T follicular helper cell (primary cell): ENCODE results near the gene ARL5B.
A peak's percentile ranks its signal among the peaks of the same experiment; 100 is the strongest.
"Not testable (repeated sequence)": the region's sequence is repeated elsewhere in the genome, so short reads cannot be mapped to it uniquely, and the experiment has no call there.

Experiments
- DNase-seq: peaks from one replicate; pipeline ENCODE4 v3.0.0-alpha.2; 2020; ENCODE audit warnings: low read depth
- total RNA-seq, 2 experiments: gene quantifications; one replicate each; lab custom pipeline; 2026; lab: John Stamatoyannopoulos, UW

ARL5B gene
- total RNA-seq = 43.4 to 67.5 reads per million in 2 experiments

DNA sequence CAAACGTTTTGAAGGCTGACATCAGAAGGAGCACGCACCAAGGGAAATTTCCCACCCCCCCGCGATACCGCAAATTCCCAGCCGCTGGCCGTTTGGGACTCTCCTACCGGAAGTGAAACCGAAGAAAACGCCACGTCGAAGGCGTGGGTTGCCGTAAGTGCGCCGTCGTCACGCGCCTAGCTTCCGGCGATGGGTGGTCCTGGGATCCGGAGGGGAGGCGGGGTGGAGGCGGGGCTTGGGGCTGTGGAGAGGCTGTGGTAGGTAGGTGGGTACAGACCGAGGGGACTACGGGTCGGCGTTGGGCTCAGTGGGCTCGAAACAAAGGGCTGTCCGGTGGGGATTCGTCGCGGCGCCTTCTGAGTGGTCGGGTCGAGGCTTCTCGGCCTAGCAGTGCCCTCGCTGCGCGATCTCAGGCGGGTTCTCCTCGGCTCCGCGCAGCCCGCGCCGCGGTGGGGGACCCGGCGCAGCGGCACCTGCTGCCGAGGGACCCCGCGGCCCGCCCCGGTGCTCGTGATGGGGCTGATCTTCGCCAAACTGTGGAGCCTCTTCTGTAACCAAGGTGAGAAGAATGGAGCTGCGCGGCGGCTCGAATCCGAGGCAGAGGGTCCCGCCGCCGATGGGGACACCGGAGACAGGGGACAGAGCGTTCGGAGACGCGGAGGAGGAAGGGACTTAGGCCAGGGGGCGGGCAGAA is at the start of gene ARL5B:
Gene ARL5B (plus strand): TSS at position 307 of the 694 bp plus-strand sequence. CDS start 207 bp downstream, at position 514.
- DNase-seq = peak; percentile 96

DNA sequence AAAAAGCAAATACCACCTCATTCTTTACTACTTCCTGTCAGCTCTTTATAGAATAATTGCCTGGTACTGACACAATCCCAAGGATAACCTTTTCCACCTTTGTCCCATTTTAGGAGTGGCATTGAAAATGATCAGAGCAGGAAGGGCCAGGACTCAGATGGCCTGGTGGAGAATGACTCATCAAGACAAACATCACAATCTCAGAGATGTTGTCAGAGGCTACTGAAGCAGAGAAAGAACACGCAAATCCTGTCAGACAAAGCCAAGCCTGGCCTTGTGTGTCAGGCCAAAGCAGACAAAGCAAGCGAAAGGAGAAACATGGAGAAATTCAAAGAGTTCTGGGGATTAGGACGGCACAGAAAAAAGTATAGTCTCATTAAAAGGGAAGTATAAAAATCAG is 48.7 kb upstream of the ARL5B start:
- DNase-seq = no peak

DNA sequence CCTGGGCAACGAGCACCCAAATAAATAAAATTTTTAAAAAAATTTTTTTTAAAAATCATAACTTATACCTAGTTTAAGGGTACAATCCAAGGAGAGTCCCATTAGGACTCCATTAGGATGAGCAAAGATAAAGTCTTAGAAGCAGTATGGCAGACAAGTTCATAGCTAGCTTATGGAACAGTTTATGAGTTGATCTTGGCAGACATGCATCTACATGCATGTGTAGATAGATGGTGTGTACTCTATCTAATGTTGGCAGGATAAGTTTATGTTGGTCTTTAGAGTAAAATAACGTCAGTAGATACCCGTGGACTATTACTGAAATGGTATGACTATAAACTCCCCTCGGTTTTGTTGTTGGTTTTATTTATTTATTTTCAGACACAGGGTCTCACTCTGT is 48.1 kb upstream of the ARL5B start:
- no peak for DNase-seq

- DNase-seq = no peak
Observed at GRCh38 chr10:18615618-18616017, 43.6 kb upstream of the ARL5B start.

- DNase-seq = no peak
Observed at GRCh38 chr10:18616337-18616736, 42.9 kb upstream of the ARL5B start.

GRCh38 chr10:18619016-18619415 is 40.2 kb upstream of the ARL5B start:
- DNase-seq = no peak

DNA sequence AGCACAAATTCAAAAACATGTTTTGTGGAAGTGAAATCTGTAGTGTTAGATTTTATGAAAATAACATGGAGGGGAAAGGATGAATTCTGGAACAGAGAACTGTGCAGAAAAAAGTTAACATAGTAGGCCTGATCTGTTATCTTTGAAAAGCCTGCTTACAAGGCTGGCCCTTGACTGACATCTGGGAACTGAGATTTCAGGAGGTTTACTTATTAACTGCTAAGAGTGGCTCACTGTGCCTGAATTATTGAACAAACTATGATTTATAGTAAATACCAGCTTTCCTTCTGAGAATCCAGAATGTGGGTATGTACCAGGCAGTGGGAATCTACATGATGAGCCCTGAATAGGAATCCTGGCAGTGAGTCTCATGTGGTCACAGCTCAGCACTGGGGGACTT is 38.4 kb upstream of the ARL5B start:
- DNase-seq = no peak

GRCh38 chr10:18623671-18624070 is 35.6 kb upstream of the ARL5B start:
- DNase-seq = not testable (repeated sequence)

GRCh38 chr10:18625886-18626285 is 33.3 kb upstream of the ARL5B start:
- DNase-seq = no peak

GRCh38 chr10:18627452-18628018 is 31.7 kb upstream of the ARL5B start:
- peak; percentile 54 for DNase-seq

- DNase-seq = not testable (repeated sequence)
Observed at GRCh38 chr10:18632500-18632899, 26.7 kb upstream of the ARL5B start.

- no peak for DNase-seq
Observed at GRCh38 chr10:18635995-18636394, 23.2 kb upstream of the ARL5B start.

- DNase-seq = not testable (repeated sequence)
Observed at GRCh38 chr10:18637400-18637799, 21.8 kb upstream of the ARL5B start.

GRCh38 chr10:18639719-18640118 is 19.5 kb upstream of the ARL5B start:
- DNase-seq = not testable (repeated sequence)

- DNase-seq = no peak
Observed at GRCh38 chr10:18647151-18647550, 12.1 kb upstream of the ARL5B start.

GRCh38 chr10:18647945-18648344 is 11.3 kb upstream of the ARL5B start:
- DNase-seq = no peak

- DNase-seq = no peak
Observed at GRCh38 chr10:18649364-18649959, 9.8 kb upstream of the ARL5B start.

DNA sequence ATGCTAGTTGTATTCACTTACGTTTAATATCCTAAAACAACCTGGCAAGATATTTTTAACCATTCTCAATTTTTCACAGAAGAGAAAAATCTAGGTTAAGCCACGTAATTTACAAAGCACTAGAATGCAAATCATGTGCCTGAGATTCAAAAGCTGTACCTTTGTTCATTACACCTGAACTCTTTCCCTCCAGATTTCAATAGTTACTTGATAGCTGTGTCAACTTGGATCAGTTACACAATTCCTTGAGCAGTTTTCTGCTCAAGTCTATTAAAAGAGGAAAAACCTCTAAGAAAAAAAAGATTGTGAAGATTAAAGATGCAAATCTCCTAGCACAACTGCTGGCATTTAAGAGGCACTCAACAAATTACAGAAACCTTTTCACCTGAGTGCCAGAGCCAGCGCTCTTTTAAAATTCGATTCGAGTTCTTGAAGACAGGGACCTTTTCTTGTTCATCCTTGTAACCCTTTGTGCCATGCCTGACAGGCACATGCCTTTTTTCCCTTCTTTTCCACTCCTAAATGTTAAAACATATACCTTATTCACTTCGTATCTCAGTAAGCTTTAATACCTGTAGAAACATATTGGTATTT is 8.7 kb upstream of the ARL5B start:
- no peak for DNase-seq

DNA sequence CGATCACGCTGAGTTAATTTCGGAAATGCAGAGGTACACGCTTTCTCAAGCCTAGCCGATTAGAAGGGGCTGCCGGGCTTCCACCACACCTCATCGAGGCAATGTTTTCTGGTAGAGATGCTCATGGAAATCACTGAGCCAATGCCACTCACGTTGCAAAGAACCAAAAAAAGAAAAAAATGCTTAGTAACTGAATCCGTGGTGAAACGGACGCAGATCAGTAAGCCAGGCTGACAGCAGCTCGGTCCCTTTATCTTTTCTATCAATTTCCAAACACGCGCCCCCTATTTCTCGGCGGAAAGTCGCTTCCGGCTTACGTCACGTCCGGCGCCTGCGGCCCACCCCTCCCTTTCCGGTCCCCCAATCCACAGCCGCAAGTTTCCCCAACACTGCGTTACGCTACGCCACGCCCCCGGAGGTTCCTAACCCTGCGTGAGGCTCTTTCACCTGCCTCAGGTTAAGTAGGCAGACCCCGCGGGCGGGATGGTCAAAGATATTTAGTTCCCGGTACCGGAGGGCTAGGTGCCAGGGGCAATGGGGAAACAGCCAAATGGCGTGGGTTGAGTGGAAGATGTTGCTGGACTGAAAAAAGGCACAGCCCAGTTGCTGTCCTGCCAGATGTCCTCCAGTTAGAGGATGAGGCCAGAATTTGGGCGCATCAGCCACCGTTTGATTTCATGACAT is 7.8 kb upstream of the ARL5B start, which contains the start of gene NSUN6:
Gene NSUN6 (minus strand): TSS at position 264 of the 684 bp plus-strand sequence. CDS start 384 bp downstream, outside the sequence.
- DNase-seq = peak; percentile 90

GRCh38 chr10:18653112-18653511 is 6.1 kb upstream of the ARL5B start:
- no peak for DNase-seq

DNA sequence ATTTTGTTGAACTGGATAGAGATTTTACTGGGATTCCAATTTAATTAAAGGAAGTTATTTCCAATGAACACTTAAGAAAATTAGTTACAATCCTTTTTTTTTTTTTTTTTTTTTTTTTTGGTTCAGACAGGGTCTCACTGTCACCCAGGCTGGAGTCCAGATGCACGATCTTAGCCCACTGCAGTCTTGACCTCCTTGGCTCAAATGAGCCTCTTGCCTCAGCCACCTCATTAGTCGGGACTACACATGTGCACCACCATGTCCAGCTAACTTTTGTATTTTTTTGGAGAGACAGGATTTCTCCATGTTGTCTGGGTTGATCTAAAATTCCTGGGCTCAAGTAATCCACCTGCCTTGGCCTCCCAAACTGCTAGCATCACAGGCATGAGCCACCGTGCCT is 2.5 kb upstream of the ARL5B start:
- DNase-seq = no peak
